Activated CD4-positive, alpha-beta memory T cell treated with anti-CD3 and anti-CD28 coated beads for 36 hours (primary cell): ENCODE results near the gene ZDHHC3. TPM values are rescaled to one million over a fixed set of nuclear protein-coding genes. Genes with fewer than 3 reads are reported as not detected.
"Not testable (repeated sequence)": the region's sequence is repeated elsewhere in the genome, so short reads cannot be mapped to it uniquely, and the experiment has no call there.

Experiments
- CTCF ChIA-PET: fragments of 350-600 bp; sonication (Branson Sonifier 250); formaldehyde crosslinking; loops from one replicate; lab custom pipeline; 2021; ENCODE audit warnings: antibody characterized with exemption, inconsistent platforms; lab: Charles Lee
- POLR2A ChIA-PET: fragments of 350-600 bp; sonication (Branson Sonifier 250); formaldehyde crosslinking; loops from one replicate; lab custom pipeline; 2021; ENCODE audit warnings: antibody characterized with exemption; lab: Charles Lee
- DNase-seq: peaks from one replicate; pipeline ENCODE4 v3.0.0-alpha.2; 2020
- H3K27ac Mint-ChIP-seq: one replicate; pipeline ENCODE4 v1.8.0; 2021; ENCODE audit warnings: mixed read lengths
- H3K27me3 Mint-ChIP-seq: one replicate; pipeline ENCODE4 v1.8.0; 2021; ENCODE audit warnings: mixed read lengths
- H3K36me3 Mint-ChIP-seq: one replicate; pipeline ENCODE4 v1.8.0; 2021; ENCODE audit warnings: mixed read lengths
- H3K4me1 Mint-ChIP-seq: one replicate; pipeline ENCODE4 v1.8.0; 2021; ENCODE audit warnings: low read depth, mixed read lengths
- H3K4me3 Mint-ChIP-seq: one replicate; pipeline ENCODE4 v1.8.0; 2021; ENCODE audit warnings: mild to moderate bottlenecking, mixed read lengths
- H3K9me3 Mint-ChIP-seq: one replicate; pipeline ENCODE4 v1.8.0; 2021; ENCODE audit warnings: mixed read lengths
- intact Hi-C: fragments of 100-400 bp; cut with micrococcal nuclease; formaldehyde crosslinking; loops from one replicate; pipeline ENCODE4 v1.15.1; 2023
- total RNA-seq, 2 experiments: library from RNA; stranded (reverse); gene quantifications; one replicate each; pipeline ENCODE4 v1.2.3, GENCODE V29; 2021

The ZDHHC3 gene
- total RNA-seq, 2 experiments from 2014 or later = 26.9 to 34.8 TPM

DNA sequence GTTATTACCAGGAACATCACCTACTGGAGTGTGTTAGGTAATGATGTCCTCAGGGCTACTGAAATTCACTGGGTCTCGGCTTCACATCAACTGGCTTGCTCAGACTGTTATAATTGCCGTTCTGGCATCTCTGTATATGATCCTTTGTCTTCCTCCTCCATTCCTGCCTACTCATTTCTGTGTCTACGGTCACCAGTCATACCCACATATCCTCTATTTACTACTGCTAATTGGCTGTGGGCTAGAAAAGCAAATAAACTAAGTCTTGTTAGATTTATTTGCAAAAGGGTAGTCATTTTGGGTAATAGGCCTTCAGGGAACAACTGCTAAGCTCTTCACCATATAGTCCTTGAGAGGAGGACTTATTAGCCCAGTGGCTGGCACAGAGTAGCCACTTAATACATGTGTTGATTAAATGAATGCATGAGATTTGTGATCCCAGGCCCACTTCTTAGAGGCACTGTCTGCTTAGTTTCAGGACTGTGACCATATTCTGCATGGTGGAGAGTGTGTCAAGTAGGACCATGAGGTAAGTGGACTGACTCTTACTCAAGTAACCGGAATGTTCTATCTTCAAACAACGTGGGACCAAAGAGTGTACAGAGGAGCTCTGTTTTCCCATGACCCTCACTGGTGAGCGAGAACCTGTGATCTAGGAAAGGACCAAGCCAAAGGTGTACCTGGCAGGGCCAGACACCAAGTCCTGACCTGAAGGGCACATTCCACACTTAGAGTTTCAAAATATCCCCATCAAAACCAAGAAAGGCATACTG, 13.2 kb downstream of the ZDHHC3 start:
- H3K9me3 Mint-ChIP-seq = no peaks in the 10 kb centered on the region
- H3K4me3 Mint-ChIP-seq = no peak overlapping the region
- peaks cover 4% of the 10 kb centered on the region for H3K36me3 Mint-ChIP-seq
- H3K4me1 Mint-ChIP-seq = peaks cover 28% of the 10 kb centered on the region
- no peaks in the 10 kb centered on the region for H3K27me3 Mint-ChIP-seq
- DNase-seq = no peak
- ChIA-PET POLR2A (no interaction called here), CTCF (no interaction called here)
- intact Hi-C loops = no loop called here
- H3K27ac Mint-ChIP-seq = no peak overlapping the region

DNA sequence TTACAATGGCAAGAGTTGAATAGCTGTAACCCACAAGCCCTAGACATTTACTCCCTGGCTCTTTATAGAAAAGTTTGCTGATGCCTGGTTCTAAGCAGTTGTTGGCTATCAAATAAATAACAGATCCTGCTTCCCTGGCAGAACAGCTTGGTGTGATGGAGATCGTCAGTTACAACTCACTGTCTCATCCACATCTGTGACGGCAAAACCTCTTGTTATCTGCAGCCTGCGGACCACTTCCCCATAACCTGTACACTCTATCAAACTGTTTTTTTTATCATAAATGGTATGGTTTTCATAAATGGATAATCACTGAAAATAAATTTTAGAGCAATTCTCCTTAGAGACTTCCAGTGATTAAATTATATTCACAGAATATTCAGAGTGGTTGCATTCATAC, 14.1 kb downstream of the ZDHHC3 start:
- H3K27ac Mint-ChIP-seq = no peak overlapping the region
- no peaks in the 10 kb centered on the region for H3K9me3 Mint-ChIP-seq
- H3K4me3 Mint-ChIP-seq = no peak overlapping the region
- H3K4me1 Mint-ChIP-seq = peaks cover 24% of the 10 kb centered on the region
- POLR2A ChIA-PET = no interaction called here
- peaks cover 7% of the 10 kb centered on the region for H3K36me3 Mint-ChIP-seq
- CTCF ChIA-PET = no interaction called here
- no peaks in the 10 kb centered on the region for H3K27me3 Mint-ChIP-seq
- DNase-seq = no peak
- intact Hi-C loops = no loop called here

DNA sequence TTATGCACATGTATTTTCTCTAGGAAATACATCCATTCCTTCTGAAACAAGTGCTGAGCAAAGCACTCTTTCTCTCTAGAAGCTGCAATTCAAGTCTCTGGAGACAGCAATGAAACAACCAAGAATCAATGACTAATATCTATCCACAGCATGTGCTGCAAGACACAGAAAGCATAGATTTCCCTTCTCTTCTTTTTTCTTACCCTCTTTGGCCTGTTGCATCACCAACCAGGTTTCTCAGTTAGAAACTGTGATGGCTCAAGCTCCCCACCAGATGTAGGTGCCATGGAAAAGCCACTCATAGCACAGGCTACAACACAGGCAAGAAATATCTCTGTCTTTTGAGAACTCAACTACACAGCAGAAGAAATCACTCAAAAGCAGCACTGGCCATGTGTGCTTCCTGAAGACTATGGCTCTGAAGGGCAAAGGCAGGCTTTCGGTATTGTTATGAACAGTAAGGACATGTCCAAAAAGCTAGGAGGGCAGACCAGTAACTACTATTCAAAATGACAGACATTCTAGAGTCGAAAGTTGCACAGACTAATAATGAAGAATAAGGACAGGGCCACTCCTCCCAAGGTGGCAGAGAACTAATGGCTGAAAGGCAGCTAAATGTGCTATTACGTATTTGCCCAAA, 15.5 kb downstream of the ZDHHC3 start:
- Mint-ChIP-seq H3K4me1 (peaks cover 18% of the 10 kb centered on the region), H3K27me3 (no peaks in the 10 kb centered on the region), H3K27ac (no peak overlapping the region), H3K36me3 (peaks cover 7% of the 10 kb centered on the region), H3K9me3 (no peaks in the 10 kb centered on the region), H3K4me3 (no peak overlapping the region)
- ChIA-PET CTCF (no interaction called here), POLR2A (interaction anchor here (1.9 kb wide), 1 partner anchor 16 kb away, joined by 5 read pairs; the partner anchor contains the start of genes EXOSC7 and ZDHHC3)
- peak; percentile 12 for DNase-seq
- intact Hi-C loops = no loop called here

DNA sequence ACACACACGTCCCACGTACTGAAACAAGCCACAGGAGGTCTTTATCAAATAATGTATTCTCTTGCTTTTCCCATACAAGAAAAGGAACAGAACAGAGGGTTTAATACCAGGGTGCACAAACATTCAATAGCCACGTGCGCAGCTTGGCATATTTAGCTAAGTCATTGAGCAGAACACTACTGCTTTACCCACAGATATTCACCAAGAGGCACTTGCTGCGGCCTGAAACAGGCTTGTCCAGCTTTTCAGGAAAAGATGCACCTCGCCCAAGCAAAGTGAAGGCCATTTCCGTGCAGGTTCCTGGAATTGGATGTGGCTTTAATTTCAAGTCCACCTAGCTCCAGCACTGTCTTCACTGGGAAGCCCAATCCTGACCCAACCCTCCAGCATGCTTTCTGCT, 17.6 kb downstream of the ZDHHC3 start:
- no peak for DNase-seq
- POLR2A ChIA-PET = no interaction called here
- H3K36me3 Mint-ChIP-seq = peaks cover 7% of the 10 kb centered on the region

DNA sequence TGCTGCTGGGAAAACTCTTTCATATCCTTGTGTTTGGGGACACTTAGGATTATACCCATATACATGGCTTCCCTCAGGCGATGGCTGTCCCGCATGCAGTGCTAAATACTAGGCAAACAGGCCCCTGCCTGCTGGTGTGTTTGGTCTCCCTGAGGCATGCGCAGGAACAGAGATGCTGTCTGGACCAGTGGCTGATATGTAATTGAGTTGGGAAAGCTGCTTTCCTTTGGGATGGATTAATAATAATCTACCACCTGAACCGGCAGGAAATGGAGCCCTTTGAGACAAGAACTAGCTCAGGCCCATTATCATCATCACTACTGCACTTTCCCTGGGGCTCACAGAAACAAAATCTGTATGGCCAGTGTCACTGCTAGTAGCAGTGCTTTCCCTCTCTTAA, 18.0 kb downstream of the ZDHHC3 start:
- Mint-ChIP-seq H3K4me3 (no peak overlapping the region), H3K27ac (no peak overlapping the region), H3K36me3 (peaks cover 7% of the 10 kb centered on the region), H3K27me3 (no peaks in the 10 kb centered on the region), H3K9me3 (no peaks in the 10 kb centered on the region), H3K4me1 (peaks cover 10% of the 10 kb centered on the region)
- DNase-seq = no peak
- POLR2A ChIA-PET = no interaction called here
- CTCF ChIA-PET = interaction anchor here (0.5 kb wide), 1 partner anchor 221 kb away, joined by 3 read pairs; no protein-coding TSS in a partner anchor
- intact Hi-C loops = no loop called here

More for the DNA sequence above, 17.6 kb downstream of the ZDHHC3 start:
- Mint-ChIP-seq H3K4me1 (peaks cover 10% of the 10 kb centered on the region), H3K9me3 (no peaks in the 10 kb centered on the region), H3K27ac (no peak overlapping the region), H3K27me3 (no peaks in the 10 kb centered on the region), H3K4me3 (no peak overlapping the region)
- intact Hi-C loops = no loop called here
- CTCF ChIA-PET = interaction anchor here (0.5 kb wide), 1 partner anchor 221 kb away, joined by 3 read pairs; no protein-coding TSS in a partner anchor

DNA sequence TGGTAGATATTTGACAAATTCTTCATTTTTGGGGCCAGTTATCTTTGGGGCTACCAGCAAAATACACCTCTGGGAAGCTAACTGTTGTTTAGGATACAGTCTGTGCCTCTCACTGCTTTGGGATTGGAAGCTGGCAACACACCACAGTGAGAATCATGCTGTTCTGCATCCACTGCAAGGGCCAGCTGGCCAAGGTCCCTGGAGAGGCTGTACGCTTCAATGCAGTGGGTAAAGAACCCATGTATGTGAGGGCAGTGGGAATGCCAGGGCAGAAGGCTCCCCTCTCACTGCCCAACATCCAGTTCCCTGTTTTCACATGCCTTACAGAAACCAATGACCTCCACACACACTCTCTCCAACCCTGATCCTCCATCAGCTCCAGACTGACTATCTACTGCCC, 20.1 kb downstream of the ZDHHC3 start:
- Mint-ChIP-seq H3K36me3 (peaks cover 7% of the 10 kb centered on the region), H3K27me3 (no peaks in the 10 kb centered on the region), H3K27ac (no peak overlapping the region), H3K4me1 (peaks cover 6% of the 10 kb centered on the region), H3K4me3 (no peak overlapping the region), H3K9me3 (no peaks in the 10 kb centered on the region)
- CTCF ChIA-PET = interaction anchor here (1.2 kb wide), 1 partner anchor 423 kb away, joined by 3 read pairs; no protein-coding TSS in a partner anchor
- intact Hi-C loops = no loop called here
- POLR2A ChIA-PET = no interaction called here
- no peak for DNase-seq

DNA sequence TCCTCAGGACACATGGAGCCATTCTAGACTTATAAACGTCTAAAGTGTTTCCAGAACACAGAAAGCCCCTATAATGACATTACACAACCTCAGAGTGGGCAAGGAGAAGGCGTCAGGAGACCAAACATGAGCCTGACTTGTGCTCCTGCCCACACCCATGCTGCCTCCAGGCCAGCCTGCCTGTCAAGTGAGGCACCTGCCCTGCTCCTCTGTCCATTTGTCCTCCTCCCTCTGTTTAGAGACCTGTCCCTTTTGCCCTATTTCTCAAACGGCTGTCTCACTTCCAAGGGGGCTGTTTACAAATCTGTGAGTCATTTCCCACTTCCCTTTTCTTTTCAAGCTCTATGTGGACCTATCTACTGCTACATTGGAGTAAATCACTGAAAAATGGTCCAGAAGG, 21.0 kb downstream of the ZDHHC3 start:
- Mint-ChIP-seq H3K27me3 (no peaks in the 10 kb centered on the region), H3K4me3 (no peak overlapping the region), H3K4me1 (no peaks in the 10 kb centered on the region), H3K27ac (no peak overlapping the region), H3K36me3 (peaks cover 7% of the 10 kb centered on the region), H3K9me3 (no peaks in the 10 kb centered on the region)
- no peak for DNase-seq
- POLR2A ChIA-PET = no interaction called here
- intact Hi-C loops = no loop called here
- CTCF ChIA-PET = no interaction called here

DNA sequence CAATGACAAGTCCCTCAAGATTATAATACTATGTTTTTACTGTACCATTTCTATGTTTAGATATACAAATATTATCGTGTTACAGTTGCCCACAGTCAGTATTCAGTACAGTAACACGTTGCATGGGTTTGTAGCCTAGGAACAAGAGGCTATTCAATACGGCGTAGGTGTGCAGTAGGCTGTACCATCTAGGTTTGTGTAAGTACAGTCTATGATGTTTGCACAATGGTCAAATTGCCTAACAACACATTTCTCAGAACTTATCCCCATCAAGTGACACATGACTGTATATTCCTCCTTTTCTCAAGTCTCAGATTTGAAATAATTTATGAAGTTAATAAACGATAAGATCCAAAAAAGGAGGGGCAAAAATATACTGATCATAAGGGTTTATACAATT, 21.7 kb downstream of the ZDHHC3 start:
- DNase-seq = no peak
- Mint-ChIP-seq H3K4me1 (no peaks in the 10 kb centered on the region), H3K4me3 (no peak overlapping the region), H3K9me3 (no peaks in the 10 kb centered on the region), H3K36me3 (peaks cover 7% of the 10 kb centered on the region), H3K27ac (no peak overlapping the region), H3K27me3 (no peaks in the 10 kb centered on the region)
- POLR2A ChIA-PET = no interaction called here
- CTCF ChIA-PET = no interaction called here
- intact Hi-C loops = no loop called here

DNA sequence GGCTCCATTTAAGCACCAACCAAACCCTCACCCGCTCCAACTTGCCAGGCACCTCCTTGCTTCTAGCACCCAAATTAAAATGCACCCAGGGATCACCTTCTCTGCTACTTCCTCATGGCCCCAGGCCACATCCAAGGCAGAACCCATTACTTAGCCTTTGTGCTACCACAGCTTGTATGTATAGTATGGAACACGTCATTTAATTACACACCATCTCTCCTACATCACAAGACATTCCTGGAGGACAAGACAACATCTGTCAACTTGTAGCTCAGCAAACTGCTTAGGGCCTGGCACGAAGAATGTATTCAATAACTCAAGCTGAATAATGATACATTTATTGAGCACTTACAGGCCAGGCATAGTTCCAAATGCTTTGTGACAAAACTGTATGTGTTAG, 23.3 kb downstream of the ZDHHC3 start:
- H3K9me3 Mint-ChIP-seq = no peaks in the 10 kb centered on the region
- CTCF ChIA-PET = no interaction called here
- H3K27me3 Mint-ChIP-seq = no peaks in the 10 kb centered on the region
- no peak overlapping the region for H3K4me3 Mint-ChIP-seq
- DNase-seq = no peak
- peaks cover 3% of the 10 kb centered on the region for H3K36me3 Mint-ChIP-seq
- intact Hi-C loops = no loop called here
- POLR2A ChIA-PET = no interaction called here
- no peaks in the 10 kb centered on the region for H3K4me1 Mint-ChIP-seq
- no peak overlapping the region for H3K27ac Mint-ChIP-seq

DNA sequence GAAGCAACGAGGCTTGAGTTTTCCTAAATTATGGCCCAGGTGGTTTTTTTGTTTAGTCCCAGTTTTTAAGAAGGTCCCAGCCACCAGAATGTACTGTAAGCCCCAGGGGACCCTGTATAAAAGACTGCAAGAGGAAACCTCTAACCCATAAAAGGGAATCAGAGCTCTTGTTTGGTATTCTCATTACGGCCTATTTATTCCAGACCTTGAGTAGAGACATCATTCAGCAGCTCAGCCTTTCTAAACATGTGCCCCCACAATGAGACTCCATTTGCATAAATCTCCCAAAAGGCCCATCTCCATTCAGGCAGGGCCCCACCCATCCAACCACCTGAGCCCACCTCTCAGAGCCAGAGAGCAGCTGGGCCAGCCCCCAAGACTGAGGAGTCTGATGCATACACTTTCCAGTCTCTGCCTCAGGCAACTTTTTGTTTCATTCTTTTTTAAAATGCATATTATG, 25.7 kb downstream of the ZDHHC3 start:
- no peak overlapping the region for H3K27ac Mint-ChIP-seq
- no peaks in the 10 kb centered on the region for H3K27me3 Mint-ChIP-seq
- DNase-seq = no peak
- no peak overlapping the region for H3K4me3 Mint-ChIP-seq
- POLR2A ChIA-PET = no interaction called here
- intact Hi-C loops = no loop called here
- no peaks in the 10 kb centered on the region for H3K4me1 Mint-ChIP-seq
- H3K9me3 Mint-ChIP-seq = no peaks in the 10 kb centered on the region
- CTCF ChIA-PET = no interaction called here
- H3K36me3 Mint-ChIP-seq = no peaks in the 10 kb centered on the region

DNA sequence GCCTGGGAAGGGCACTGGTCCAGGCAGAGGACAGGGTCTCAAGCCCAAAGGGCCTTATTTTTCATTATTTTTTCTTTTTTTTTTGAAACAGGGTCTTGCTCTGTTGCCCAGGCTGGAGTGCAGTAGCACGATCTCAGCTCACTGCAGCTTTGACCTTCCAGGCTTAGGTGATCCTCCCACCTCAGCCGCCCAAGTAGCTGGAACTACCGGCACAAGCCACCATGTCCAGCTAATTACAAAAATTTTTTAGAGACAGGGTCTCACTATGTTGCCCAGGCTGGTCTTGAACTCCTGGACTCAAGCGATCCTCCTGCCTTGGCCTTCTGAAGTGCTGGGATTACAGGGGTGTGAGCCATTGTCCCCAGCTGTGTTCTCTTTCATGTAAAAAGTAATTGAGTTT, 26.2 kb downstream of the ZDHHC3 start:
- H3K27me3 Mint-ChIP-seq, H3K9me3 Mint-ChIP-seq, H3K27ac Mint-ChIP-seq, CTCF ChIA-PET, H3K36me3 Mint-ChIP-seq, intact Hi-C loops, H3K4me3 Mint-ChIP-seq, POLR2A ChIA-PET, DNase-seq, H3K4me1 Mint-ChIP-seq: not testable (repeated sequence)

DNA sequence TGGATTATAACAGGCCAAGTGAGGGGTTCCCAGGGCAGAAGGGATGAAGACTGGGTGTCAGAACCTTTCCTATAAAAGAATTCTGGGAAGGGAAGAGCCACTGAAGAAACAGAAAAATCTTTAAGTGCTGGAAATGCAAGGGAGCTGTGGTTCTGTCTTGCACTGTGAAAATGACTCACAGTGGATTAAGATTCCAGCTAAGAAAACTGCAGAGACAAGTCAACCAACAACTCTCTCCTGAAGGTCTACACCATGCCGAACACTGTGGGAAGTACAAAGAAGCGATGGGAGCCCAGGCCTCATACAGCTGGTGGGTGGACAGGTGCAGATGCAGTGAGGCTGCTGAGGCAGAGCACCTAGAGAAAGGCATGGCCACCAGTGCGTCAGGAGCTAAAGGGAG, 27.7 kb downstream of the ZDHHC3 start:
- Mint-ChIP-seq H3K36me3 (peaks cover 2% of the 10 kb centered on the region), H3K4me1 (no peaks in the 10 kb centered on the region), H3K27ac (no peak overlapping the region), H3K9me3 (no peaks in the 10 kb centered on the region), H3K27me3 (no peaks in the 10 kb centered on the region), H3K4me3 (no peak overlapping the region)
- POLR2A ChIA-PET = no interaction called here
- CTCF ChIA-PET = no interaction called here
- intact Hi-C loops = no loop called here
- no peak for DNase-seq
